Measurements from ENCODE around the gene SND1. TPM values are rescaled to one million over a fixed set of nuclear protein-coding genes. Genes with fewer than 3 reads are reported as not detected.

SND1 gene
- total RNA-seq, 1 experiment from 2014 or later = 218 TPM

DNA sequence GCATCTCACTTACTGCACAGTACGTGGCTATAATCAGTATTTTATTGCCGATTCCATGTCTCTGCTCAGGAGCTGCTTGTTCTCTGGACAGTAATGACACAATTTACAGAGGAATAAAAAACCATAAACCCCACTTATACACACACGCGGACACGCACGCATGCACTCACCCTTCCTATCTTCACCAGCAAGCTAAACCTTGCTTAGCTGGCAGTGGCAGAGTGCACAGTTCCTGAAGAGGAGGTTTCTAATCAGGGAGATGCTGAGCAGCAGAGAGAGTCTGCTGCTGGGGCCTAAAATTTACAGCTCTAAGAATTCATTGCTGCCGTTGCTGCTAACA lies 66.3 kb downstream of the SND1 start:
- Mint-ChIP-seq H3K4me3 (no peak overlapping the region), H3K4me1 (peaks cover 4 to 6% of the 10 kb centered on the region in 2 experiments; a peak in 2 of 4 replicates), H3K36me3 (ENCODE audit: insufficient read depth in 1 of 3, low read depth in 3 of 3) (peaks cover 24 to 55% (median 31%) of the 10 kb centered on the region in 3 experiments; a peak in 6 of 7 replicates), H3K27me3 (ENCODE audit: low read depth) (no peaks in the 10 kb centered on the region), H3K27ac (0 out of 7 replicates have a peak overlapping the region, but pooled peaks of 1 of the 3 experiments have one; percentile 65), H3K9me3 (no peaks in the 10 kb centered on the region)
- Histone ChIP-seq H3K18ac (ENCODE audit: insufficient read length, low read depth, low read length) (no peak overlapping the region), H3K23me2 (ENCODE audit: insufficient read length, low read depth, low read length, poor library complexity, severe bottlenecking) (no peaks in the 10 kb centered on the region), H3K23ac (ENCODE audit: insufficient read length, low read depth, low read length) (no peak overlapping the region), H2BK15ac (ENCODE audit: low read depth, low read length) (no peak overlapping the region), H3K27ac (ENCODE audit: insufficient read length, low read depth, low read length) (no peak overlapping the region), H4K20me1 (ENCODE audit: control insufficient read depth, insufficient read depth, insufficient read length) (no peaks in the 10 kb centered on the region), H3K9ac (ENCODE audit: extremely low read depth, insufficient read length, low read length) (no peak overlapping the region), H2BK120ac (ENCODE audit: low read depth, low read length, poor library complexity, severe bottlenecking) (no peak overlapping the region), H3K14ac (ENCODE audit: insufficient read depth, low read length) (no peak overlapping the region), H4K5ac (ENCODE audit: insufficient read length, low read depth, low read length) (no peak overlapping the region), H3K4ac (ENCODE audit: low read depth, low read length) (no peak overlapping the region), H3T11ph (ENCODE audit: low read length) (no peak overlapping the region), H3K27me3 (ENCODE audit: insufficient read depth, low read length) (no peaks in the 10 kb centered on the region), H3K9me3 (ENCODE audit: control insufficient read depth, low read depth, low read length) (no peaks in the 10 kb centered on the region), H3K79me2 (ENCODE audit: insufficient read depth, low read length) (peaks cover 2% of the 10 kb centered on the region; the same call in 1 of the 2 replicates), H3K4me2 (ENCODE audit: insufficient read depth, insufficient read length, low read length) (no peak overlapping the region), H4K8ac (replicated peaks; ENCODE audit: insufficient read length, low read depth, low read length) (no peak overlapping the region), H2AK5ac (ENCODE audit: insufficient read length, low read length) (no peak overlapping the region), H4K91ac (ENCODE audit: insufficient read length, low read depth, low read length) (no peak overlapping the region), H2BK20ac (ENCODE audit: low read depth, low read length, poor library complexity, severe bottlenecking) (no peak overlapping the region), H2BK12ac (ENCODE audit: insufficient read length, low read depth, low read length) (no peak overlapping the region), H3K79me1 (ENCODE audit: insufficient read depth, low read depth, low read length, poor library complexity, severe bottlenecking) (peaks cover 4% of the 10 kb centered on the region), H2AFZ (ENCODE audit: low read length) (no peak overlapping the region), H3K56ac (ENCODE audit: insufficient read length, low read depth, low read length) (no peak overlapping the region), H2BK5ac (ENCODE audit: insufficient read length, low read length) (no peak overlapping the region), H3K4me1 (ENCODE audit: insufficient read depth, low read length) (no peaks in the 10 kb centered on the region)
- TF ChIP-seq, protein P1, sequence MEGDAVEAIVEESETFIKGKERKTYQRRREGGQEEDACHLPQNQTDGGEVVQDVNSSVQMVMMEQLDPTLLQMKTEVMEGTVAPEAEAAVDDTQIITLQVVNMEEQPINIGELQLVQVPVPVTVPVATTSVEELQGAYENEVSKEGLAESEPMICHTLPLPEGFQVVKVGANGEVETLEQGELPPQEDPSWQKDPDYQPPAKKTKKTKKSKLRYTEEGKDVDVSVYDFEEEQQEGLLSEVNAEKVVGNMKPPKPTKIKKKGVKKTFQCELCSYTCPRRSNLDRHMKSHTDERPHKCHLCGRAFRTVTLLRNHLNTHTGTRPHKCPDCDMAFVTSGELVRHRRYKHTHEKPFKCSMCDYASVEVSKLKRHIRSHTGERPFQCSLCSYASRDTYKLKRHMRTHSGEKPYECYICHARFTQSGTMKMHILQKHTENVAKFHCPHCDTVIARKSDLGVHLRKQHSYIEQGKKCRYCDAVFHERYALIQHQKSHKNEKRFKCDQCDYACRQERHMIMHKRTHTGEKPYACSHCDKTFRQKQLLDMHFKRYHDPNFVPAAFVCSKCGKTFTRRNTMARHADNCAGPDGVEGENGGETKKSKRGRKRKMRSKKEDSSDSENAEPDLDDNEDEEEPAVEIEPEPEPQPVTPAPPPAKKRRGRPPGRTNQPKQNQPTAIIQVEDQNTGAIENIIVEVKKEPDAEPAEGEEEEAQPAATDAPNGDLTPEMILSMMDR (conservative IDR thresholded peaks at IDR 0.05) = no peak
- WGBS (ENCODE audit: extremely low coverage, insufficient read length, low lambda C conversion rate) = no CpG with 5 or more reads among the region's 7 CpGs
- DNase-seq = no peak

Data from H9 (cell line).